PC-9 (cell line): ENCODE measurements around the gene NFATC1. TPM values are rescaled to one million over a fixed set of nuclear protein-coding genes. Genes with fewer than 3 reads are reported as not detected.

ENCODE experiments used
- BruUV-seq: library from RNA; stranded (reverse); fragments of 400-500 nt; replicated peaks from 2 replicates; lab custom pipeline; 2021; lab: Mats Ljungman, UMichigan
- CTCF ChIA-PET: fragments of 300-600 bp; sonication (Branson Sonifier 250); formaldehyde crosslinking; loops from one replicate; lab custom pipeline; 2022; ENCODE audit warnings: antibody characterized with exemption; lab: Charles Lee
- POLR2A ChIA-PET: fragments of 300-600 bp; sonication (Branson Sonifier 250); formaldehyde crosslinking; loops from one replicate; lab custom pipeline; 2022; ENCODE audit warnings: antibody characterized with exemption; ENCODE audit not compliant: unreplicated experiment; lab: Charles Lee
- DNase-seq, 2 experiments: peaks; one replicate each; pipeline versions ENCODE4 v3.0.0 to v3.0.0-alpha.2; 2015 to 2022; ENCODE audit warnings: mixed read lengths in 1 of 2
- H2AFZ ChIP-seq: fragments of 200-600 bp; sonication (generic); 2 replicates; pipeline ENCODE4 v1.8.1; 2017; ENCODE audit warnings: antibody characterized with exemption
- H3F3A ChIP-seq: fragments of 200-600 bp; sonication (generic); 2 replicates; pipeline ENCODE4 v1.8.1; 2017; ENCODE audit warnings: antibody characterized with exemption, mild to moderate bottlenecking, low read depth; ENCODE audit not compliant: insufficient read depth
- H3K27ac ChIP-seq: fragments of 200-600 bp; sonication (generic); 2 replicates; pipeline ENCODE4 v1.6.1; 2016; ENCODE audit warnings: mixed run types
- H3K27me3 ChIP-seq: fragments of 200-600 bp; sonication (generic); 2 replicates; pipeline ENCODE4 v1.6.1; 2016; ENCODE audit warnings: low read depth, mixed run types; ENCODE audit not compliant: insufficient read depth
- H3K36me3 ChIP-seq: fragments of 200-600 bp; sonication (generic); 2 replicates; pipeline ENCODE4 v1.6.1; 2016; ENCODE audit warnings: low read depth, mixed run types
- H3K4me1 ChIP-seq: fragments of 200-600 bp; sonication (generic); replicated peaks from 2 replicates; pipeline ENCODE4 v1.6.1; 2016; ENCODE audit warnings: mixed run types; ENCODE audit not compliant: insufficient read depth
- H3K4me2 ChIP-seq: fragments of 200-600 bp; sonication (generic); 2 replicates; pipeline ENCODE4 v1.6.1; 2017; ENCODE audit warnings: mixed run types
- H3K4me3 ChIP-seq: fragments of 200-600 bp; sonication (generic); 2 replicates; pipeline ENCODE4 v1.6.1; 2016; ENCODE audit warnings: mixed run types
- H3K79me2 ChIP-seq: fragments of 200-600 bp; sonication (generic); 2 replicates; pipeline ENCODE4 v1.6.1; 2017; ENCODE audit warnings: low read depth, mixed run types
- H3K9me2 ChIP-seq: fragments of 200-600 bp; sonication (generic); 2 replicates; pipeline ENCODE4 v1.8.1; 2017; ENCODE audit warnings: mild to moderate bottlenecking; ENCODE audit not compliant: insufficient read depth
- H3K9me3 ChIP-seq: fragments of 200-600 bp; sonication (generic); 2 replicates; pipeline ENCODE4 v1.8.1; 2016; ENCODE audit warnings: low read depth; ENCODE audit not compliant: insufficient read depth
- H4K20me1 ChIP-seq: fragments of 200-600 bp; sonication (generic); 2 replicates; pipeline ENCODE4 v1.8.1; 2017; ENCODE audit not compliant: insufficient read depth
- EZH2 ChIP-seq: fragments of 200-600 bp; sonication (generic); IDR thresholded peaks from 2 replicates; pipeline ENCODE4 v1.8.0; 2017; ENCODE audit warnings: antibody characterized with exemption, low read depth
- intact Hi-C: fragments of 100-400 bp; cut with micrococcal nuclease; formaldehyde crosslinking; loops from one replicate; pipeline ENCODE4 v1.10.0; 2022; ENCODE audit not compliant: unreplicated experiment
- total RNA-seq: library from RNA; stranded (reverse); gene quantifications from 2 replicates; pipeline ENCODE4 v1.2.3, GENCODE V29; 2021
- TF ChIP-seq, protein P1 (sequence below): fragments of 200-600 bp; sonication (generic); conservative IDR thresholded peaks from 2 replicates; pipeline ENCODE4 v1.6.1; 2017; ENCODE audit warnings: mixed run types, antibody characterized with exemption, mild to moderate bottlenecking, moderate library complexity

NFATC1 gene
- total RNA-seq, 1 experiment from 2014 or later, result 2.6 TPM

- Histone ChIP-seq H3K27ac (no peak overlapping the region), H2AFZ (no peak overlapping the region), H3K9me3 (no peaks in the 10 kb centered on the region), H3K27me3 (peaks cover 59% of the 10 kb centered on the region), H3K4me2 (no peak overlapping the region), H3K36me3 (no peaks in the 10 kb centered on the region), H3K4me1 (no peaks in the 10 kb centered on the region), H4K20me1 (no peaks in the 10 kb centered on the region), H3K79me2 (no peaks in the 10 kb centered on the region), H3F3A (no peaks in the 10 kb centered on the region), H3K4me3 (no peak overlapping the region), H3K9me2 (no peaks in the 10 kb centered on the region)
- BruUV-seq, result no TSS peak
- no peak for DNase-seq
- TF ChIP-seq EZH2, result no peak
- TF ChIP-seq, protein P1, sequence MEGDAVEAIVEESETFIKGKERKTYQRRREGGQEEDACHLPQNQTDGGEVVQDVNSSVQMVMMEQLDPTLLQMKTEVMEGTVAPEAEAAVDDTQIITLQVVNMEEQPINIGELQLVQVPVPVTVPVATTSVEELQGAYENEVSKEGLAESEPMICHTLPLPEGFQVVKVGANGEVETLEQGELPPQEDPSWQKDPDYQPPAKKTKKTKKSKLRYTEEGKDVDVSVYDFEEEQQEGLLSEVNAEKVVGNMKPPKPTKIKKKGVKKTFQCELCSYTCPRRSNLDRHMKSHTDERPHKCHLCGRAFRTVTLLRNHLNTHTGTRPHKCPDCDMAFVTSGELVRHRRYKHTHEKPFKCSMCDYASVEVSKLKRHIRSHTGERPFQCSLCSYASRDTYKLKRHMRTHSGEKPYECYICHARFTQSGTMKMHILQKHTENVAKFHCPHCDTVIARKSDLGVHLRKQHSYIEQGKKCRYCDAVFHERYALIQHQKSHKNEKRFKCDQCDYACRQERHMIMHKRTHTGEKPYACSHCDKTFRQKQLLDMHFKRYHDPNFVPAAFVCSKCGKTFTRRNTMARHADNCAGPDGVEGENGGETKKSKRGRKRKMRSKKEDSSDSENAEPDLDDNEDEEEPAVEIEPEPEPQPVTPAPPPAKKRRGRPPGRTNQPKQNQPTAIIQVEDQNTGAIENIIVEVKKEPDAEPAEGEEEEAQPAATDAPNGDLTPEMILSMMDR, result no peak
- ChIA-PET POLR2A (no interaction called here), CTCF (no interaction called here)
- intact Hi-C loops, result no loop called here
These were observed 9.2 kb upstream of the NFATC1 start for GRCh38 chr18:79386547-79386946.

GRCh38 chr18:79387214-79387613 lies 8.5 kb upstream of the NFATC1 start:
- Histone ChIP-seq H3K36me3 (no peaks in the 10 kb centered on the region), H2AFZ (no peak overlapping the region), H3K4me1 (no peaks in the 10 kb centered on the region), H3K4me2 (no peak overlapping the region), H3K27ac (no peak overlapping the region), H3K4me3 (no peak overlapping the region), H3F3A (no peaks in the 10 kb centered on the region), H3K9me2 (no peaks in the 10 kb centered on the region), H3K9me3 (no peaks in the 10 kb centered on the region), H3K79me2 (no peaks in the 10 kb centered on the region), H3K27me3 (peaks cover 52% of the 10 kb centered on the region), H4K20me1 (no peaks in the 10 kb centered on the region)
- ChIA-PET CTCF (no interaction called here), POLR2A (no interaction called here)
- no TSS peak for BruUV-seq
- TF ChIP-seq, protein P1, result no peak
- no peak for TF ChIP-seq EZH2
- DNase-seq, result no peak
- intact Hi-C loops, result no loop called here

DNA sequence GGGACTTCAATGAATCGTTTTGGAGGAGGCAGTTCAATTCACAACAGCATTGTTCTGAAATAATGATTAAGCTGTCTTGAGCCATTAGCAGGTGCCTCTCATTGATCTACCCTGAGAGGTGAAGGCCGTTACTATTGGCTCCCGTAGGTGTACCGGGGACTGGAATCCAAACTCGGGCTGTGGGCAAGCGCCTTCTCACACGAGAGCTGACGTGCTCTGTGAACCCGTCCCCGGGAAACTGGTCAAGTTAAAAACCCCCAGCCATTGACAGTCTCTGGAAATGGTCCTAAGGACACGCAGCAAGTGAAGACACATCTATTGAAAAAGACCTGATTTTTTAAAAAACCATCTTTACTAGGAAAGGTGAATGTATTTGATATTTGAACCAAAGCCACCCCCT lies 8.1 kb upstream of the NFATC1 start:
- H3K4me2 ChIP-seq, result no peak overlapping the region
- ChIA-PET POLR2A (no interaction called here), CTCF (no interaction called here)
- H3K36me3 ChIP-seq, result no peaks in the 10 kb centered on the region
- BruUV-seq, result no TSS peak
- no peaks in the 10 kb centered on the region for H3K4me1 ChIP-seq
- H3K27ac ChIP-seq, result no peak overlapping the region
- no peaks in the 10 kb centered on the region for H3K79me2 ChIP-seq
- no peak for DNase-seq
- intact Hi-C loops, result no loop called here
- no peaks in the 10 kb centered on the region for H3F3A ChIP-seq
- no peaks in the 10 kb centered on the region for H3K9me2 ChIP-seq
- H3K9me3 ChIP-seq, result no peaks in the 10 kb centered on the region
- no peak overlapping the region for H2AFZ ChIP-seq
- no peak overlapping the region for H3K4me3 ChIP-seq
- TF ChIP-seq EZH2, result no peak
- TF ChIP-seq, protein P1, result no peak
- no peaks in the 10 kb centered on the region for H4K20me1 ChIP-seq
- H3K27me3 ChIP-seq, result peaks cover 50% of the 10 kb centered on the region
